ENCODE measurements around the gene MEI4.
"Not testable (repeated sequence)": the region's sequence is repeated elsewhere in the genome, so short reads cannot be mapped to it uniquely, and the experiment has no call there.

MEI4 gene

GRCh38 chr6:77652739-77653138 is at the start of gene MEI4:
TSS of gene MEI4 (plus strand) at chr6:77653039. CDS start at chr6:77690672, 37,633 bp downstream.
- no peak for DNase-seq

- DNase-seq, result no peak
Measured at GRCh38 chr6:77604476-77604875, 48.4 kb upstream of the MEI4 start.

GRCh38 chr6:77607004-77607403 is 45.8 kb upstream of the MEI4 start:
- no peak for DNase-seq

- DNase-seq, result no peak
Measured at GRCh38 chr6:77609106-77609505, 43.7 kb upstream of the MEI4 start.

DNA sequence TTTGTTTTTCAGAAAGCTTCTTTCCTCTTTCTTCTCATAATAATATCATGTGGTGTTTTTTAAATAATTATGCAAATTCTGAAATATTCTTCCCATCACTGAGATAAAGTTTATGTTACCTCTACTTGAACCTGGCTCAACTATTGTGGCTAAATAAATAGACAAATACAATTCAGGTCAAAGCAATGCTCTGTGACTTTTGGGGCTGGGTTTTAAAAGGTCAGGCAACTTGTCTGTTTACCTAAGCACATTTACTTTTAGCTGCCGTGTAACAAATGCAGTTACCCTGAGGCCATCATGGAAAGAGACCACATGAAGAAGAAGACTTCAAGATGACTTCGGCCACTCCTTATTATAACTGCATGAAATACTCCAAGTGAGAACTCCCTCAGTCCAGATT is 33.7 kb upstream of the MEI4 start:
- no peak for DNase-seq

DNA sequence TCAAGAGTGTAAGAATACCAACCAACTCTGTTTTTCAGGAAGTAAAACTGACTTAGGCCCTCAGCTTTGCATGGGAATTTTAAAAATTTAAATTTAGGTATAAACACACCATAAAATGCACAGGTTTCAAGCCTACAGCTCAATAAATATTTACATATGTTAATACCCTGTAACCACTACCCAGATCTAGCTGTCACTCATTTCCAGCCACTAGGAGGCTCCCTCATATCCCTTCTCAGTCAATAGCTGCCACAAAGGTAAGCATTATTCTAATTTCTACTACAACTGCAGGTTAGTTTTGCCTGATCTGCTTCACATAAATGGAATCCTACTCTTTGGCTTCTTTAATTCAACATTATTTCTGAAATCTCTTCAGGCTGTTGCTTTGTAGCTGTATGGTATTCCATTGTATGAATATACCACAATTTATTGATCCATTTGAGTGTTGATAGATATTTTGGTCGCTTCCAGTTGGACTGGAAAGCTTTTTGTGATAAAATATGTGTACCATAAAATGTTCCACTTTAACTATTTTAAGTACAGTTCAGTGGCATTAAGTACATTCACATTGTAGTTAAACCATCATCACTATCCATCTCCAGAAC is 32.5 kb upstream of the MEI4 start:
- DNase-seq, result no peak

DNA sequence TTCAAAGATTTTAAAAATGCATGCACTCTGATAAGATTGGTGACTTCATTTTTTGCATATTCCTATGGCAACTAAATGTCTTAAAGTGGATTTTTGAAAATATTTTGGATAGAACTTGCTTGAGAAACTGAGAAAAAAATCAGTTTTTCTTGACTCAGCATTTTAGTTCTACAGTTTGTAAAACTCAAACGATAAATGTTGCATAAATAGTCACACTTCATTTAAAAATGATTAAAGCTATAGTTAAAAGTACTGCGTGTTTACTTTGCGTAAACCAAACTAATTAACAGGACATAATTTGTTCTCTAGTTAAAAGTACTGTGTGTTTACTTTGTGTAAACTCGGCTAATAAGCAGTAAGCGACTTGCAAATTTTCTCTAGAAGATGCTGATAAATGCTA is 28.3 kb upstream of the MEI4 start:
- no peak for DNase-seq

DNA sequence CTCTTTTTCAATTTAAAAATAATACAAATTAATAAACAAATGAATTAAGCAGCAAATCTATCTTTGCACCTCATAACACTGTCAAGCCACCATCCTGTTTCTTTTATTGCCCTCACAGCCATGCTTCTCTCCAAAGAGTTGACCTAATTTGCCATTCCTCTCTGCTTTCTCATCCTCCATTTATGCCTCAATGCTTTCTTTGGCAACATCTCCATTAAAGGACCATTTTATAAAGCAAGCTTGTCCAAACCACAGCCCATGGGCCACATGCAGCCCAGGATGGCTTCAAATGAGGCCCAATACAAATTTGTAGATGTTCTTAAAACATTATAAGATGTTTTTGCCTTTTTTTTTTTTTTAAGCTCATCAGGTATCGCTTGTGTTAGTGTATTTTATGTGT is 26.4 kb upstream of the MEI4 start:
- no peak for DNase-seq

- no peak for DNase-seq
Measured at GRCh38 chr6:77630014-77630413, 22.8 kb upstream of the MEI4 start.

GRCh38 chr6:77633471-77633870 is 19.4 kb upstream of the MEI4 start:
- DNase-seq, result no peak

DNA sequence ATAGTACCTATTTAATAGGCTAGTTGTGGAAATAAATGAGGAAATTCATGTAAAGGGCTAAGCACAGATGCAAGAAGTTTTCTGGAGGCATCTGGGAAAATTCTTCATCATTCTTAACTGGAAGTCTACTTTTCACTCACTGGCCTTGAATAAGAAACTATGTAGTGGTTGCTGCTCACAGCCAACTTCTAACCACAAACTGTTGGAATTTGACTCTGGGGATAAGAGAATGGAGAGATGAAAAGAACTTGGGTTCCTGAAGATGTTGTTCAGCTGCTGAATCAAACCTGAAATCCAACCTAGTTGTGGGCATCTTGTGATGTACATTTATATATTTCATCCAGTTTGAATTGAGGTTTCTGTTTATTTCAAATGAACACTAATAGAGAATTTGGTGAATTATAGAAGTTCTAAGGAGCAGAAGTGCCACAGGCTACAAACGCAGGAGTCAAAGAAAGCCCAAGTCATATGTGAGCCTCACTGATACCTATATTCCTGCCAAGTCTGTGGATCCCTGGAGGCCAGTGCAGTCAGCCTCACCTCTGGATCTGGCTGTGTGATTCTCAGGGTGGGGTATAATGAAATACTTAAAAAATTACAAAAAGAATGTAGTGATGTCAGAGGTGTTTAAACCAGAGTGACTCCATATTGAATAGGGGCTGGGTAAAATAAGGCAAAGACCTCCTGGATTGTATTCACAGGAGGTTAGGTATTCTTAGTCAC is 18.7 kb upstream of the MEI4 start:
- DNase-seq, result no peak

DNA sequence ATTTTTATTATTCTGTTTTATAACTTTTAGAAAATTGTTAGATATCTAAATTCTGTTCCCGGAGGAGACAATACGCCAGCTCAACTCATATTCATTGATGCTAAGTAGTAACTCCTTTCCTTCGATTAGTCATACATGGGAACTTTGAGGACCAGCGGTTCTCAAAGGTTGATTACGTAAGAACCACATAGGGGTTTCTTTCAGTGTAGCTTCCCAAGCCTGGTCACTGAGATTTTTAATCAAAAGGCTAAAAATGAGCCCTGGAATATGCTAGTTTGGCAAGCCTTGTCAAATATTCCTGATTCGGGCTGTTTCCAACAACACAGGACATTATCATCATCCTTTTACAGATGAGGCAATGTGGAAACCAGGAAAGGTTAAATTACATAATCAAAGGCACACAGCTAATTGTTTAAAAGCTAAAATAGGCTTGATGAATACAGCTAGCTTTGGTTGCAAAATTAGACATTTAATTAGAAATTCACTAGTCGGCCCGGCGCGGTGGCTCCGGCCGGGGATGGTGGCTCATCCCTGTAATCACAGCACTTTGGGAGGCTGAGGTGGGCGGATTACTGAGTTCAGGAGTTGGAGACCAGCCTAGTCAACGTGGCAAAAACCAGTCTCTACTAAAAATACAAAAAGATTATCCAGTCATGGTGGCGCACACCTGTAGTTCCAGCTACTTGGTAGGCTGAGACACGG is 14.6 kb upstream of the MEI4 start:
- DNase-seq, result no peak

GRCh38 chr6:77644102-77644705 is 8.6 kb upstream of the MEI4 start:
- no peak for DNase-seq

DNA sequence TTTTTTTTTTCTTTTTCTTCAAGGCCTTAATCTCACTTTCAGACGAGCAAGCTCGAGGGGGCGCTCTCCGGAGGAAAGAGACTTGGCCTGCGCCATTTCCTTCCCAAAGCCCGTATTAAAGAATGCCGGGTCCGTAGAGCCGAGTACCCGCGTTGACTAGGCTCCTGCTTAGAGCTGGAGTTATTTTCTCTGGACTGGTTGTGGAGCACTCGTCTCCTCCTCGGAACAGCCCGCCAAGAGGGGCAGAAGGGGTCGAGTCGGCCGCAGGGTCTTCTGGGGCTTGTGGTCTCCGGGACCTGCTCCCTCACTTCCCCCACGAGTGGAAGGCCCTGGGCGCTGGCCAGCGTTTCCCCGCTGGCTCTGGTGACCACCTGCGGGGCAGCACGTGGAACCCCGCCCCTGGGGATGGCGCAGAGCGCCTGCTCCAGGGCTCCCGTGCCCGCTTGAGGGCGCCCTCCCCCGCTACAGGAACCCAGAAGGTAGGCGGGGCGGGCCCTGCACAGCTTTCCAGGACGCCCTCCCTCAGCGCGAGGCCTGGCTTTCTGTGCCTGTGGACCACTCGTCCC is 2.7 kb upstream of the MEI4 start:
- DNase-seq, result no peak

- no peak for DNase-seq
Measured at GRCh38 chr6:77653816-77654215, 977 bp downstream of the MEI4 start.

DNA sequence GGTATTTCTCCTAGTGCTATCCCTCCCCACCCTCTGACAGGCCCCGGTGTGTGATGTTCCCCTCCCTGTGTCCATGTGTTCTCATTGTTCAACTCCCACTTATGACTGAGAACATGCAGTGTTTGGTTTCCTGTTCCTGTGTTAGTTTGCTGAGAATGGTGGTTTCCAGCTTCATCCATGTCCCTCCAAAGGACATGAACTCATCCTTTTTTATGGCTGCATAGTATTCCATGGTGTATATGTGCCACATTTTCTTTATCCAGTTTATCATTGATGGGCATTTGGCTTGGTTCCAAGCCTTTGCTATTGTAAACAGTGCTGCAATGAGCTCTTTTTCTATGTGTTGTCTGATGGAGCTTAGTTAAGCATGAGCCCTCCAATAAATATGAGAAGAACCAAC is 2.2 kb downstream of the MEI4 start:
- not testable (repeated sequence) for DNase-seq

DNA sequence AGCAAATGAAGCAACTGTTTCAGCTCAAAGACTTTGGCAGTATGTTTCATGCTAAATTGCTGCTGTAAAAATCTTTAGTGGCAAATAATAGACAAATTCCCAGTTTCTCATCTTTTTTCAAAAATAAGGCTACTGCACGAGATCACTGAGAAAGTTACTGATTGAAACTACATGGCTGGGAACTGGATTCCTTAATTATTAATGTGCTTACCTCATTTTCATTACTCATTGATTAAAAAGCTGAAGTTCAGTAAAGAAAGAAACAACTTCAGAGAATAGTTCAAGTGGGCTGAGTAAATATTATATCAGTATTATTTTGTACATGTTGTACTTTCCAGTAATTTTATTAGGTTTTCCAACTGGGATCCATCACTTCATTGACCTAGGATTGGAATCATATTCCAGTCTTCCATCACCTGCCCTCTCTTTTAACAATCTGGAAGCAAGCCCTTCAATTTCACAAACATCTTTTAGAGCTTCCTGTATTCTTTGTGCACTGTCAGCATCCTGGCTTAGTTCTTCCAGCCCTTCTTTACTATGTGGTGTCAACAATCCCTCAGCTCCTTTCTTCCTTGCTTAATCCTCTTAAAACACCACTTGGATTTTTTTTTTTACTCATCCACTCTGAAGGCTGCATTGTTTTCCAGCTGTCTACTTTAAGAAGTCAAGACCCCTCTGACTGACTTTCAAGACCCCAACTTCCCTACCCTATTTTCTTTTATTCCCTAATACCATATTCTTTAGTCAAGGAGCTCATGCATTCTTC is 4.3 kb downstream of the MEI4 start:
- no peak for DNase-seq

GRCh38 chr6:77666340-77666739 is 13.5 kb downstream of the MEI4 start:
- no peak for DNase-seq

DNA sequence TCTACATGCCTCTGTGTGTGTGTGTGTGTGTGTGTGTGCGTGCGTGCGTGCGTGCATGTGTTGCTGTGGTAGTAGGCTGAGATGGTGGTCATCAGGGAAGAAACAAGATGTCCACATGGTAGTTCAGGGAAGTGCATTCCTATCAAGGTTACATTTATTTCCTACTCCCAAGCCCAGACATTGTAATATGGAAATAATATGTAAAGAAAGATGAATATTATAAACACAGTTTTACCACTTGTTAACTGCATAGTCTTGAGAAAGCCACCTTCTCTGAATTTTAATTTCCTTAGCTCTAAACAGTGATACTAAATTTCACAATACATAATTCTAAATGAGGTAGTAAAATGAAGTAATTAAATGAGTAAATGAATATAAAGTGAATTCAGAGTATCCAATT is 14.0 kb downstream of the MEI4 start:
- DNase-seq, result no peak

GRCh38 chr6:77669913-77670312 is 17.1 kb downstream of the MEI4 start:
- DNase-seq, result no peak

GRCh38 chr6:77674211-77674610 is 21.4 kb downstream of the MEI4 start:
- no peak for DNase-seq

DNA sequence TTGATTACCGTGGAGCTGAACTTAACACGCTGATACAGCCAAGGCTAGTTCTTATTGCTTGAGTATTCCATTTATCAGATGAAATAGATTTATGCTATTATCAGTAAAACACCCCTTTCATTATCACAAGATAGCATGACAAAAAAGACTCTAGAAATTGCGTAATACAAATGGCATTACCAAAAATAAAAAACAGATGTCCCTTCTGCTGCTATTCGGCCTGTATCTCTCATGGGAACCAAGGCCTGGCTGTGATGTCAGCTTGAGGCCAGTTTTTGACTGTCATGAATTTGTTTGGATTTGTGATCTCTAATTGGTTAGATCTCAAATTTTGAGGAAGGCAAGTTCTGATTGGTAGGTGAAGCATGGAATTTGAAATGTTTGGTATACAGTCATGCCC is 25.2 kb downstream of the MEI4 start:
- DNase-seq, result no peak

DNA sequence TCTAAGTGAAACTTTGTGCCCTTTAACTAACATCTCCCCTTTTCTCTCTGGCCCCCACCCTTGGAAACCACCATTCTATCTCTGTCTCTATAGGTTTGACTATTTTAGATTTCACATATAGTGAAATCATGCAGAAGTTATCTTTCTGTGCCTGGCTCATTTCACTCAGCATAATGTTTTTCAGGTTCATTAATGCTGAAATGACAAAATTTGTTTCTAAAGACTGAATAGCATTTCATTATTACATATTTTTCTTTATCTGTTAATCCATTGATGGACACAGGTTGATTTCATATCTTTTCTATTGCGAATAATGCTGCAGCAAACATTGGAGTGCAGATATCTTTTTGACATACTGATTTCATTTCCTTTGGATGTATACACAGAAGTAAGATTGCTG is 30.7 kb downstream of the MEI4 start:
- no peak for DNase-seq

Data from NCI-H1092 (cell line).